Measurements from ENCODE around the gene CDHR5. TPM values are rescaled to one million over a fixed set of nuclear protein-coding genes. Genes with fewer than 3 reads are reported as not detected.
"Not testable (repeated sequence)": the region's sequence is repeated elsewhere in the genome, so short reads cannot be mapped to it uniquely, and the experiment has no call there.

CDHR5 gene
- total RNA-seq, 2 donors from 2014 or later, result not detected

GRCh38 chr11:577611-577894 is 47.2 kb downstream of the CDHR5 start:
- intact Hi-C loops (cut with DNase I), result loop anchor here in 1 of 2 donors (5.0 kb wide), 1 partner anchor 35 kb away; no protein-coding TSS in a partner anchor
- ATAC-seq (no peak), DNase-seq (no peak)

- DNase-seq (no peak), ATAC-seq (no peak)
- intact Hi-C loops (cut with DNase I), result loop anchor here in 1 of 2 donors (5.0 kb wide), 1 partner anchor 35 kb away; no protein-coding TSS in a partner anchor
These were observed 47.7 kb downstream of the CDHR5 start for GRCh38 chr11:576811-577610.

- intact Hi-C loops (cut with DNase I), result loop anchor here in 1 of 2 donors (5.0 kb wide), 1 partner anchor 36 kb away; no protein-coding TSS in a partner anchor
- ATAC-seq (peak; percentile 92 to 95), DNase-seq (peak; percentile 97)
These were observed 48.6 kb downstream of the CDHR5 start, which contains the start of gene PHRF1 for GRCh38 chr11:575996-576768. Gene PHRF1, plus strand, starts transcription at chr11:576470. Its CDS starts 5,043 bp downstream, at chr11:581513.

GRCh38 chr11:575313-575995 is 49.3 kb downstream of the CDHR5 start:
- intact Hi-C loops (cut with DNase I), result loop anchor here in 1 of 2 donors (5.0 kb wide), 1 partner anchor 37 kb away; no protein-coding TSS in a partner anchor
- peak; percentile 22 to 29 for ATAC-seq
- DNase-seq, result no peak

GRCh38 chr11:574632-575312 is 50.0 kb downstream of the CDHR5 start:
- DNase-seq (no peak), ATAC-seq (peak; percentile 1 to 7)
- intact Hi-C loops (cut with DNase I), result loop anchor here in 1 of 2 donors (5.0 kb wide), 1 partner anchor 38 kb away; no protein-coding TSS in a partner anchor

- DNase-seq; intact Hi-C loops (cut with DNase I); ATAC-seq: not testable (repeated sequence)
These were observed 50.7 kb downstream of the CDHR5 start for GRCh38 chr11:574031-574570.

- DNase-seq, result no peak
- ATAC-seq, result no peak
- intact Hi-C loops (cut with DNase I), result no loop called here
These were observed 51.5 kb downstream of the CDHR5 start for GRCh38 chr11:573146-573759.

GRCh38 chr11:571802-572185 is 53.0 kb downstream of the CDHR5 start:
- intact Hi-C loops (cut with DNase I), result no loop called here

GRCh38 chr11:569158-569885 is 55.4 kb downstream of the CDHR5 start:
- DNase-seq (peak; percentile 66), ATAC-seq (peak; percentile 5 to 8)
- intact Hi-C loops (cut with DNase I), result no loop called here

More at GRCh38 chr11:571802-572185, 53.0 kb downstream of the CDHR5 start:
- ATAC-seq (no peak), DNase-seq (no peak)

GRCh38 chr11:568306-569157 is 56.2 kb downstream of the CDHR5 start:
- DNase-seq, result peak; percentile 94
- intact Hi-C loops (cut with DNase I), result no loop called here
- ATAC-seq, result peak; percentile 92 to 95

GRCh38 chr11:567629-568292 is 57.0 kb downstream of the CDHR5 start:
- DNase-seq (no peak), ATAC-seq (peak; percentile 15 to 32)
- intact Hi-C loops (cut with DNase I), result no loop called here

- no peak for DNase-seq
- intact Hi-C loops (cut with DNase I), result no loop called here
- no peak for ATAC-seq
These were observed 57.6 kb downstream of the CDHR5 start for GRCh38 chr11:567011-567628.

All from left cardiac atrium (tissue), 4 donors.